K562 (cell line): ENCODE data around the gene HSF4. TPM values are rescaled to one million over a fixed set of nuclear protein-coding genes. Genes with fewer than 3 reads are reported as not detected.

ENCODE experiments used
- ATAC-seq: fragments of 200-7000 bp; cut with Tn5 transposase; 3 replicates; pipeline ENCODE4 v1.9.1; 2020; ENCODE audit warnings: moderate library complexity
- BruUV-seq: library from RNA; stranded (reverse); fragments of 400-500 nt; replicated peaks from 2 replicates; lab custom pipeline; 2021; lab: Mats Ljungman, UMichigan
- CTCF ChIA-PET: fragments of 300-600 bp; formaldehyde crosslinking; extraction: SDS; loops from one replicate; lab custom pipeline; 2021; ENCODE audit warnings: low intra/inter-chr PET ratio; lab: Yijun Ruan, JAX
- POLR2A ChIA-PET: fragments of 300-600, 350-650 bp; sonication (Branson Sonifier 250); formaldehyde crosslinking; extraction: SDS; loops from one replicate; lab custom pipeline; 2021; ENCODE audit warnings: antibody characterized with exemption, inconsistent platforms; lab: Yijun Ruan, JAX
- DNase-seq, 4 experiments: peaks; one replicate each; pipeline versions ENCODE4 v3.0.0 to v3.0.0-alpha.2; 2011 to 2018; ENCODE audit warnings: low spot score in 3 of 4, mixed read lengths in 3 of 4; ENCODE audit errors: extremely low read depth in 1 of 4
- FAIRE-seq: peaks from 2 replicates; lab custom pipeline; 2011; peaks lifted over from hg19 to GRCh38; lab: Jason Lieb, UNC
- H2AFZ ChIP-seq: 2 replicates; pipeline ENCODE4 v1.6.0; 2011; ENCODE audit warnings: low read depth, low read length, control low read depth, inconsistent platforms
- H3K27ac ChIP-seq: fragments of 200-600 bp; 3 replicates; pipeline ENCODE4 v1.8.0; 2011; ENCODE audit warnings: low read depth, mild to moderate bottlenecking, control low read depth, inconsistent platforms, low read length, moderate library complexity, mixed read lengths; ENCODE audit errors: extremely low read depth
- H3K27me3 ChIP-seq, 2 experiments: fragments of 300-600 bp in 1 of 2; 2 replicates in 1 of 2; 3 replicates in 1 of 2; pipeline versions ENCODE4 v1.6.0 to v1.8.0; 2011; ENCODE audit warnings: inconsistent platforms in 2 of 2, low read length in 2 of 2, mild to moderate bottlenecking in 1 of 2, mixed read lengths in 1 of 2, moderate library complexity in 1 of 2; ENCODE audit not compliant: control insufficient read depth in 2 of 2, insufficient read depth in 2 of 2
- H3K36me3 ChIP-seq: fragments of 300-600 bp; 3 replicates; pipeline ENCODE4 v1.8.0; 2011; ENCODE audit warnings: mild to moderate bottlenecking, low read length, inconsistent platforms; ENCODE audit not compliant: control insufficient read depth, insufficient read depth
- H3K4me1 ChIP-seq, 2 experiments: fragments of 200-600 bp in 1 of 2; replicated peaks in 1 of 2; 2 replicates in 1 of 2; 3 replicates in 1 of 2; pipeline versions ENCODE4 v1.5.1 to v1.8.0; 2011; ENCODE audit warnings: inconsistent platforms in 2 of 2, low read length in 2 of 2, mild to moderate bottlenecking in 1 of 2, mixed read lengths in 1 of 2, moderate library complexity in 1 of 2; ENCODE audit not compliant: control insufficient read depth in 2 of 2, insufficient read depth in 2 of 2
- H3K4me2 ChIP-seq: 2 replicates; pipeline ENCODE4 v1.6.1; 2011; ENCODE audit warnings: low read length, control low read depth, inconsistent platforms, mixed read lengths; ENCODE audit not compliant: insufficient read depth
- H3K4me3 ChIP-seq: fragments of 200-600 bp; sonication (generic), shearing (Covaris generic); 2 replicates; pipeline ENCODE4 v1.5.1; 2016; ENCODE audit warnings: control low read depth, inconsistent platforms
- H3K79me2 ChIP-seq: fragments of 200-600 bp; 3 replicates; pipeline ENCODE4 v1.8.0; 2011; ENCODE audit warnings: low read length, inconsistent platforms; ENCODE audit not compliant: control insufficient read depth, insufficient read depth
- H3K9ac ChIP-seq, 2 experiments: 2 replicates each; pipeline versions ENCODE4 v1.6.0 to v1.6.1; 2011; ENCODE audit warnings: low read depth in 2 of 2, low read length in 2 of 2, control low read depth in 1 of 2, inconsistent platforms in 1 of 2, mild to moderate bottlenecking in 1 of 2, mixed read lengths in 1 of 2; ENCODE audit not compliant: insufficient read depth in 1 of 2
- H3K9me1 ChIP-seq: one replicate; pipeline ENCODE4 v1.6.0; 2011; ENCODE audit warnings: inconsistent platforms, mild to moderate bottlenecking, low read length, moderate library complexity; ENCODE audit not compliant: control insufficient read depth, insufficient read depth
- H3K9me3 ChIP-seq: replicated peaks from 2 replicates; pipeline ENCODE4 v1.5.1; 2011; ENCODE audit warnings: low read depth, low read length, inconsistent platforms; ENCODE audit not compliant: control insufficient read depth, insufficient read depth
- H4K20me1 ChIP-seq: replicated peaks from 2 replicates; pipeline ENCODE4 v1.6.1; 2011; ENCODE audit warnings: low read length, inconsistent platforms, mixed read lengths; ENCODE audit not compliant: control insufficient read depth, insufficient read depth
- BCOR ChIP-seq: fragments of 450-650 bp; IDR thresholded peaks from 2 replicates; pipeline ENCODE4 v1.6.1; 2016
- BDP1 ChIP-seq: IDR thresholded peaks from 3 replicates; pipeline ENCODE4 v1.6.1; 2011; ENCODE audit not compliant: insufficient read length, insufficient read depth
- CREB1 ChIP-seq, 2 experiments: sonication (generic) in 1 of 2; formaldehyde crosslinking in 1 of 2; IDR thresholded peaks; 2 replicates each; pipeline versions ENCODE4 v1.6.1 to v1.8.0; 2012 to 2022; ENCODE audit warnings: inconsistent platforms in 1 of 2, mild to moderate bottlenecking in 1 of 2, missing genetic modification reagents in 1 of 2, moderate library complexity in 1 of 2
- HEY1 ChIP-seq: fragments of 250-450 bp; sonication (Bioruptor Pico); IDR thresholded peaks from 2 replicates; pipeline ENCODE4 v1.5.0; 2020; ENCODE audit warnings: mild to moderate bottlenecking, moderate library complexity, borderline replicate concordance
- HNRNPL ChIP-seq: fragments of 200-400 bp; formaldehyde crosslinking; IDR thresholded peaks from 2 replicates; pipeline ENCODE4 v1.6.1; 2017; ENCODE audit warnings: low read depth, mild to moderate bottlenecking, low read length
- ILF3 ChIP-seq: fragments of 450-650 bp; IDR thresholded peaks from 2 replicates; pipeline ENCODE4 v1.6.1; 2018; ENCODE audit warnings: antibody characterized with exemption, mild to moderate bottlenecking, moderate library complexity, borderline replicate concordance
- JUNB ChIP-seq: fragments of 450-650 bp; formaldehyde crosslinking; conservative IDR thresholded peaks from 2 replicates; pipeline ENCODE4 v1.4.0; 2020; ENCODE audit warnings: mild to moderate bottlenecking
- KLF6 ChIP-seq: fragments of 250-450 bp; sonication (Bioruptor Pico); IDR thresholded peaks from 2 replicates; pipeline ENCODE4 v1.4.0; 2020; ENCODE audit warnings: mild to moderate bottlenecking, moderate library complexity, borderline replicate concordance
- MAZ ChIP-seq, 2 experiments: fragments of 450-650 bp in 1 of 2; sonication (generic) in 1 of 2; formaldehyde crosslinking; IDR thresholded peaks in 1 of 2; conservative IDR thresholded peaks in 1 of 2; 2 replicates each; pipeline versions ENCODE4 v1.4.0 to v1.5.0; 2020; ENCODE audit warnings: mild to moderate bottlenecking in 1 of 2, missing genetic modification reagents in 1 of 2
- RBBP5 ChIP-seq: fragments of 200-600 bp; sonication (generic); IDR thresholded peaks from 2 replicates; pipeline ENCODE4 v1.6.1; 2012; ENCODE audit warnings: borderline replicate concordance, mild to moderate bottlenecking, low read length, control low read depth, inconsistent platforms; ENCODE audit not compliant: insufficient read depth, poor library complexity, severe bottlenecking
- TAF9B ChIP-seq: fragments of 450-650 bp; IDR thresholded peaks from 2 replicates; pipeline ENCODE4 v1.6.1; 2018; ENCODE audit warnings: mild to moderate bottlenecking; ENCODE audit not compliant: partially characterized antibody
- TSC22D4 ChIP-seq: fragments of 450-650 bp; IDR thresholded peaks from 2 replicates; pipeline ENCODE4 v1.6.1; 2016; ENCODE audit warnings: missing genetic modification characterization, missing biosample characterization, control low read depth
- YBX1 ChIP-seq: fragments of 450-650 bp; IDR thresholded peaks from 2 replicates; pipeline ENCODE4 v1.7.1; 2016; ENCODE audit warnings: mild to moderate bottlenecking
- ZNF134 ChIP-seq: fragments of 250-450 bp; sonication (Bioruptor Pico); conservative IDR thresholded peaks from 2 replicates; pipeline ENCODE4 v1.4.0; 2020
- ZNF699 ChIP-seq: fragments of 250-450 bp; sonication (Bioruptor Pico); IDR thresholded peaks from 2 replicates; pipeline ENCODE4 v1.8.0; 2021; ENCODE audit warnings: mild to moderate bottlenecking, moderate library complexity; ENCODE audit not compliant: insufficient replicate concordance
- ZNF785 ChIP-seq: fragments of 250-450 bp; sonication (Bioruptor Pico); IDR thresholded peaks from 2 replicates; pipeline ENCODE4 v1.4.0; 2020; ENCODE audit warnings: mild to moderate bottlenecking
- WGBS: fragments of 100-300 bp; shearing (Covaris generic); methylation state at CpG from one replicate; pipeline ENCODE4 v1.1.6; 2016; ENCODE audit warnings: low coverage, mixed read lengths; ENCODE audit not compliant: insufficient coverage; ENCODE audit errors: missing lambda C conversion rate; 5-methylcytosine and 5-hydroxymethylcytosine counted together
- in situ Hi-C: fragments of 300-500 bp; cut with MboI; formaldehyde crosslinking; loops from 4 replicates; pipeline ENCODE4 v1.15.0; 2018; ENCODE audit warnings: inconsistent platforms, mixed read lengths
- intact Hi-C: fragments of 100-400 bp; cut with micrococcal nuclease; formaldehyde crosslinking; loops from 2 replicates; pipeline ENCODE4 v1.14.2; 2022
- polyA plus RNA-seq, 8 experiments: library from polyadenylated mRNA; depleted of rRNA in 4 of 8; stranded (reverse) in 5 of 8; unstranded in 3 of 8; fragments of >200 nt; fragmentation: Nextera tagmentation in 2 of 8; fragmentation: Illumina TruSeq in 1 of 8; extraction: Ambion mirVana in 2 of 8; extraction: Trizol in 1 of 8; gene quantifications; 2 replicates each; pipeline versions ENCODE4 v1.2.1 to v1.2.3, GENCODE V29; 2011 to 2014; ENCODE audit warnings: inconsistent platforms in 1 of 8, missing spikeins in 1 of 8
- total RNA-seq, 7 experiments: library from RNA; depleted of rRNA in 6 of 7; stranded (reverse); fragments of >200 nt in 6 of 7; fragmentation: Illumina TruSeq in 2 of 7; extraction: Trizol in 2 of 7; gene quantifications; 2 replicates each; pipeline versions ENCODE4 v1.2.1 to v1.2.3, GENCODE V29; 2011 to 2021; ENCODE audit warnings: low replicate concordance in 1 of 7
- TF ChIP-seq, protein P1 (sequence below): fragments of 250-450 bp; sonication (Bioruptor Pico); IDR thresholded peaks from 2 replicates; pipeline ENCODE4 v1.4.0; 2020

The HSF4 gene
- total and polyA plus RNA-seq, 9 of the 15 experiments (the other 6 are each of a cell fraction or from before 2014, with no cell fraction given), result 0.50 to 35.4 (median 8.8) TPM; not detected in 1

DNA sequence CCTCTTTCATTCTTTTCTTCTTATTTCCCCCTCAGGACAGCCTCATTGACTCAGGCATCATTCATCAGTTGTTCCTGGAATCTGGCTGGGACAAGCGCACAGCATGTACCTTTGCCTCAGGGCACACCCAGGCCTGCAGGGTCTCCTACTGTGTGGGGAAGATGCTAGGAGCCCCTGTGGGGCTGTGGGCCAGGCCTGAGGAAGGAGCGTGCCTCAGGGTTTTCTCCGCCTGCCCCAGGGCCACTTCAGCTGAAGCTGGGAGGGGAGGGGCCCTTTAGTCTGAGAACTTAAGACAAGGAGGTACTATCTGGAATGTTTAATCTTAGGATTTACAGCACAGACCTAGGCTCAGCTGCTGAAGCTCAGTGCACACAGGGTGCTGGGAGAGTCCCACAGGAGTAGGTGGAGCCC is 42.3 kb downstream of the HSF4 start:
- CTCF ChIA-PET, result no interaction called here
- H3K9me3 ChIP-seq, result no peaks in the 10 kb centered on the region
- H3K79me2 ChIP-seq, result no peaks in the 10 kb centered on the region
- no peaks in the 10 kb centered on the region for H3K27me3 ChIP-seq
- H3K4me2 ChIP-seq, result no peak overlapping the region
- DNase-seq (peak in 1 of 4 experiments; percentile 37), ATAC-seq (peak; percentile 44), FAIRE-seq (peak; percentile 55)
- TF ChIP-seq TSC22D4 (tag), result no peak
- no peak for TF ChIP-seq BCOR
- TF ChIP-seq HEY1 (CRISPR knock-in tag), result no peak
- no peak for TF ChIP-seq HNRNPL
- TF ChIP-seq MAZ (CRISPR knock-in tag; conservative IDR thresholded peaks at IDR 0.05 in 1 of 2, IDR thresholded peaks at IDR 0.05 in 1 of 2), result no peak
- TF ChIP-seq YBX1, result no peak
- TF ChIP-seq BDP1, result no peak
- TF ChIP-seq ZNF699 (CRISPR knock-in tag), result no peak
- TF ChIP-seq ILF3, result no peak
- no peak for TF ChIP-seq CREB1 (IDR thresholded peaks at IDR 0.05)
- TF ChIP-seq CREB1 (CRISPR knock-in tag; IDR thresholded peaks at IDR 0.05), result no peak
- no peak for TF ChIP-seq KLF6
- TF ChIP-seq, protein P1, sequence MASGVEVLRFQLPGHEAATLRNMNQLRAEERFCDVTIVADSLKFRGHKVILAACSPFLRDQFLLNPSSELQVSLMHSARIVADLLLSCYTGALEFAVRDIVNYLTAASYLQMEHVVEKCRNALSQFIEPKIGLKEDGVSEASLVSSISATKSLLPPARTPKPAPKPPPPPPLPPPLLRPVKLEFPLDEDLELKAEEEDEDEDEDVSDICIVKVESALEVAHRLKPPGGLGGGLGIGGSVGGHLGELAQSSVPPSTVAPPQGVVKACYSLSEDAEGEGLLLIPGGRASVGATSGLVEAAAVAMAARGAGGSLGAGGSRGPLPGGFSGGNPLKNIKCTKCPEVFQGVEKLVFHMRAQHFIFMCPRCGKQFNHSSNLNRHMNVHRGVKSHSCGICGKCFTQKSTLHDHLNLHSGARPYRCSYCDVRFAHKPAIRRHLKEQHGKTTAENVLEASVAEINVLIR, result no peak
- TF ChIP-seq ZNF134, result no peak
- TF ChIP-seq TAF9B, result no peak
- no peak for TF ChIP-seq ZNF785 (CRISPR knock-in tag)
- TF ChIP-seq RBBP5, result no peak
- no peak for TF ChIP-seq JUNB (CRISPR knock-in tag)
- H2AFZ ChIP-seq, result no peak overlapping the region
- peaks cover 3% of the 10 kb centered on the region for H3K9me1 ChIP-seq
- intact Hi-C loops (no loop called here), in situ Hi-C loops (no loop called here)
- H3K27ac ChIP-seq, result no peak overlapping the region
- no peaks in the 10 kb centered on the region; the same call in 1 of the 2 replicates for H4K20me1 ChIP-seq
- WGBS, result 82% methylated on average over 3 of the region's 3 CpGs
- POLR2A ChIA-PET, result interaction anchor here (0.6 to 3.8 kb wide), 5 partner anchors 11 to 269 kb away, joined by 3 to 21 read pairs (median 6); partner anchors contain the start of genes E2F4 and TMEM208
- BruUV-seq, result no TSS peak
- H3K36me3 ChIP-seq, result peaks cover 31% of the 10 kb centered on the region; the same call in 2 of the 3 replicates
- H3K4me1 ChIP-seq, result peaks cover 10 to 56% of the 10 kb centered on the region in 2 experiments; a peak in 4 of 5 replicates
- H3K4me3 ChIP-seq, result no peak overlapping the region
- peak overlapping the region in 1 of 2 experiments; percentile 80; a peak in 3 of 4 replicates for H3K9ac ChIP-seq
